Mucosa of descending colon (tissue), 3 donors: ENCODE results near the gene ICE1. TPM values are rescaled to one million over a fixed set of nuclear protein-coding genes. Genes with fewer than 3 reads are reported as not detected.
"Not testable (repeated sequence)": the region's sequence is repeated elsewhere in the genome, so short reads cannot be mapped to it uniquely, and the experiment has no call there.

ENCODE experiments used
- ATAC-seq: fragments of 200-7000 bp; cut with Tn5 transposase; one replicate; pipeline ENCODE4 v1.9.1; 2020; ENCODE audit warnings: mild to moderate bottlenecking, moderate library complexity
- DNase-seq, 3 donors: peaks; one replicate each; pipeline ENCODE4 v3.0.0-alpha.2; 2020
- H3K36me3 ChIP-seq: fragments of 200-600 bp; one replicate; pipeline ENCODE4 v1.8.0; 2021; ENCODE audit warnings: low read depth, mild to moderate bottlenecking
- H3K4me1 ChIP-seq: fragments of 200-600 bp; one replicate; pipeline ENCODE4 v1.8.0; 2021; ENCODE audit warnings: low read depth, mild to moderate bottlenecking
- H3K4me3 ChIP-seq: fragments of 200-600 bp; one replicate; pipeline ENCODE4 v1.8.0; 2021; ENCODE audit warnings: mild to moderate bottlenecking
- H3K9me3 ChIP-seq: fragments of 200-600 bp; one replicate; pipeline ENCODE4 v1.8.0; 2021; ENCODE audit warnings: mild to moderate bottlenecking
- intact Hi-C, 2 donors: fragments of 100-400 bp; cut with DNase I in 1 of 2; cut with micrococcal nuclease in 1 of 2; formaldehyde crosslinking; loops; one replicate each; pipeline versions ENCODE4 v1.11.0 to v1.11.1; 2022; cut with DNase I, micrococcal nuclease
- total RNA-seq, 3 donors: library from RNA; stranded (reverse); fragmentation: NEBNext Ultra II Directional in 2 of 3; extraction: Animal tissue kit (Norgen Biotek cat#: 25700) in 2 of 3; gene quantifications; one replicate each; pipeline versions ENCODE4 v1.2.1 to v1.2.4, GENCODE V29; 2021 to 2023
- TF ChIP-seq, protein P1 (sequence below): fragments of 200-600 bp; IDR thresholded peaks from one replicate; pipeline ENCODE4 v1.8.0; 2022; ENCODE audit warnings: antibody characterized with exemption, mild to moderate bottlenecking
- donor health status: DM: no; HTN: no; CAD: no; lungs with moderate emphysema.
- donor health status: DM: no; HTN: no; CAD: no.
- donor health status: DM: no; HTN: yes; CAD: no.

ICE1 gene
- total RNA-seq, 3 donors from 2014 or later = 16.9 to 30.7 (median 18.1) TPM

DNA sequence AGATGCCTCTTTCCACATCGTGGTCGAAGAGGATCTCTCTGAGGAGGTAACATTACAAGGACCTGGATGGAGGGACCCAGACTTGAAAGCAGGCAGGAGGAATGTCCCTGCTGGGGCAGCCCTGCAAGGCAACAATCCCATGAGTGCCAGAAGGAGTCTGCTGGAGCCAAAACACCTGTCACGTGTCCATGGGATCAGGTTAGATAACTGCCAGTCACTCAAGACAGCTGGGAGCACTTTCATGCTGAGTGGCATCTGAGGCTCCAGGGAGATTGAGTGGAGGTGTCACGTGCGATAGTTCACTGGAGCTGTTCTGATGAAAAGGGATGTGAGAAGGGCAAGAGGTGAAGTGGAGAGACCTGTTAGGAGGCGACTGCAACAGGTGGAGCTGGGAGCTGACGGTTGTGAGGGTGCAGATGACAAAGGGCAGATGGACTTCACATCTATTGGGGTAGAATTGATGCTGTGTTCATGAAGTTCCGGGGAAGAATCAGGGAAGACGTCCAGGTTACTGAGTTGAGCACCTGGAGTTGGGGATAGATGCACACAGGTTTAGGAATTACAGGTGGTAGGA lies 68.4 kb downstream of the ICE1 start:
- ATAC-seq = no peak
- Histone ChIP-seq H3K9me3 (no peaks in the 10 kb centered on the region), H3K36me3 (no peaks in the 10 kb centered on the region), H3K4me3 (no peak overlapping the region), H3K4me1 (peaks cover 11% of the 10 kb centered on the region)
- intact Hi-C loops = loop anchor here in 1 of 2 donors (10.0 kb wide), 2 partner anchors 1084 to 1254 kb away; no protein-coding TSS in a partner anchor
- no peak for DNase-seq
- TF ChIP-seq, protein P1, sequence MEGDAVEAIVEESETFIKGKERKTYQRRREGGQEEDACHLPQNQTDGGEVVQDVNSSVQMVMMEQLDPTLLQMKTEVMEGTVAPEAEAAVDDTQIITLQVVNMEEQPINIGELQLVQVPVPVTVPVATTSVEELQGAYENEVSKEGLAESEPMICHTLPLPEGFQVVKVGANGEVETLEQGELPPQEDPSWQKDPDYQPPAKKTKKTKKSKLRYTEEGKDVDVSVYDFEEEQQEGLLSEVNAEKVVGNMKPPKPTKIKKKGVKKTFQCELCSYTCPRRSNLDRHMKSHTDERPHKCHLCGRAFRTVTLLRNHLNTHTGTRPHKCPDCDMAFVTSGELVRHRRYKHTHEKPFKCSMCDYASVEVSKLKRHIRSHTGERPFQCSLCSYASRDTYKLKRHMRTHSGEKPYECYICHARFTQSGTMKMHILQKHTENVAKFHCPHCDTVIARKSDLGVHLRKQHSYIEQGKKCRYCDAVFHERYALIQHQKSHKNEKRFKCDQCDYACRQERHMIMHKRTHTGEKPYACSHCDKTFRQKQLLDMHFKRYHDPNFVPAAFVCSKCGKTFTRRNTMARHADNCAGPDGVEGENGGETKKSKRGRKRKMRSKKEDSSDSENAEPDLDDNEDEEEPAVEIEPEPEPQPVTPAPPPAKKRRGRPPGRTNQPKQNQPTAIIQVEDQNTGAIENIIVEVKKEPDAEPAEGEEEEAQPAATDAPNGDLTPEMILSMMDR = no peak

DNA sequence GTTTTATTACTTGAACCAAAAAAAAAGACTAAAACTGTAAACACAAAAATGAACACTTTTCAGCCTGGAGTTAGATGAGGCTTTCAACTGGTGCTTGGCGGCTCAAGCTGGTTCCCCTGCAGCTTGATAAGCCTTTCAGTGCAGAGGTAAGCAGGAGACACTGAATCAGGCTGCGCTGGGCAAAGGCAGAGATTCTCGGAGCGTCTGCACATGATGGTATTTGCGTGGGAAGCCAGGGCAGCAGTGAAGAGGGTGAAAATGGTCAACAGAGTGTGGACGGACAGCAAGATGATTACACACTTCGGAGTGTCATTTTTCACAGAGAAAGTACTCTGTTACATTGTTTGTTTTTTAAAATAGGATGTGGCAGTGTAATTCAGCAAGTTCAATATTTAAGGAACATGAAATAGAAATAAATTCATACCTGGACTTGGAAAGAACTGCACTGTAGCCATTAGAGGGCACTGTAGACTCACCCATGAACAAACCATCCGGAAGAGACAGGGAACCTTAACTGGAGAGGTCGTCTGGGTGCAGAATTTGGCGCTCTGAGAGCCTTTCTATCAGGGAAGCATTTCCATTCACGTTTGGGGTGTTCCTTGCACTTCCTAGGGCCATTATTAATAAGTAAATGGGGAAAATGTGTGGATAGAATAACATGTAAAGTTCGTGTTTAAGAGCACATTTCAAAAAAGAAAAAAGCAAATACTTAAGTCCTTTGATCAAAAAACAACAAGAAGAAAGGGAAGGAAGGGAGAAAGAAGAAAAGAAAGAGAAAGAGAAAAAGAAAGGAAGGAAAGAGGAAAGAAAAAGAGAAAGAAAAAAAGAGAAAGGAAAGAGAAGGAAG lies 69.8 kb downstream of the ICE1 start:
- intact Hi-C loops = loop anchor here in 1 of 2 donors (10.0 kb wide), 2 partner anchors 1082 to 1252 kb away; no protein-coding TSS in a partner anchor
- peak in 1 of 3 donors; percentile 37 for DNase-seq
- H3K4me1 ChIP-seq = peaks cover 11% of the 10 kb centered on the region

GRCh38 chr5:5492934-5493271 lies 70.4 kb downstream of the ICE1 start:
- H3K9me3 ChIP-seq, H3K36me3 ChIP-seq, H3K4me3 ChIP-seq, ATAC-seq, DNase-seq: not testable (repeated sequence)
- intact Hi-C loops = loop anchor here in 1 of 2 donors (10.0 kb wide), 2 partner anchors 1082 to 1252 kb away; no protein-coding TSS in a partner anchor
- peaks cover 11% of the 10 kb centered on the region for H3K4me1 ChIP-seq

More for the DNA sequence above, 69.8 kb downstream of the ICE1 start:
- TF ChIP-seq, protein P1 = peak; percentile 23
- Histone ChIP-seq H3K4me3 (no peak overlapping the region), H3K9me3 (no peaks in the 10 kb centered on the region), H3K36me3 (no peaks in the 10 kb centered on the region)
- peak; percentile 52 for ATAC-seq

- Histone ChIP-seq H3K9me3 (no peaks in the 10 kb centered on the region), H3K4me1 (peaks cover 11% of the 10 kb centered on the region), H3K36me3 (no peaks in the 10 kb centered on the region), H3K4me3 (no peak overlapping the region)
- ATAC-seq (peak; percentile 99), DNase-seq (peak; percentile 91 to 95 (median 93))
- TF ChIP-seq, protein P1 = no peak
- intact Hi-C loops = loop anchor here in 1 of 2 donors (10.0 kb wide), 2 partner anchors 1080 to 1250 kb away; no protein-coding TSS in a partner anchor
Observed at GRCh38 chr5:5494489-5495402, 72.3 kb downstream of the ICE1 start.

- ATAC-seq = no peak
- DNase-seq = peak in 2 of 3 donors; percentile 37 to 43
- intact Hi-C loops = loop anchor here in 1 of 2 donors (10.0 kb wide), 2 partner anchors 1078 to 1248 kb away; no protein-coding TSS in a partner anchor
- no peaks in the 10 kb centered on the region for H3K36me3 ChIP-seq
- TF ChIP-seq, protein P1 = no peak
- no peaks in the 10 kb centered on the region for H3K9me3 ChIP-seq
- H3K4me1 ChIP-seq = peaks cover 11% of the 10 kb centered on the region
- H3K4me3 ChIP-seq = no peak overlapping the region
Observed at GRCh38 chr5:5497152-5497788, 74.8 kb downstream of the ICE1 start.
